ENCODE data around the gene CDH23.

DNA sequence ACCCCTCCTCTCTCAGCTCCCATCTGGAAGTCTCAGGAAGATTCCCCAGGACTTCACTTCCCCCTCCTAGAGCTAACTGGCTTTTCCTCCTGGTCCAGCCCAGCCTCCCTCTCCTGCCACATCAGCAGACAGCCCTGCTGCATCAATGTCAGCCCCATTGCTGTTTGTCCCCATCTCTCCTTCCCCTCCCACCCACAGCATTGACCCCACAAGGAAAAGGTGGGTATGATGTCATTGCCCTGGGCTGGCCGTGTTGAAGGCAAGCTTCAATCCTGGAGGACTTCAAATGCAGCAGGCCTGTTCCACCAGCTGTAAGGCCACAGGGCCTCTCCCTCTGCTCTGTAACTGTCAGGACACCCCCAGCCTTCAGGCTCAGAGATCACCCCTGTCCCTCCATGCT lies 256.3 kb downstream of the CDH23 start:
- TF ChIP-seq EZH2 (optimal IDR thresholded peaks at IDR 0.05; ENCODE audit: low read depth, low read length) (no peak), CTCF (IDR thresholded peaks at IDR 0.05; ENCODE audit: low read length) (no peak), EZH2phosphoT487 (IDR thresholded peaks at IDR 0.05; ENCODE audit: low read length) (no peak)

Data from MM.1S (cell line).